H1 (cell line): ENCODE data around the gene TRAF3. TPM values are rescaled to one million over a fixed set of nuclear protein-coding genes. Genes with fewer than 3 reads are reported as not detected.
"Not testable (repeated sequence)": the region's sequence is repeated elsewhere in the genome, so short reads cannot be mapped to it uniquely, and the experiment has no call there.

Experiments used
- CTCF ChIA-PET: fragments of 300-600 bp; sonication (Branson Sonifier 250); formaldehyde crosslinking; loops from one replicate; lab custom pipeline; 2021; ENCODE audit not compliant: partially characterized antibody; lab: Charles Lee
- POLR2A ChIA-PET: fragments of 300-600 bp; sonication (Branson Sonifier 250); formaldehyde crosslinking; loops from one replicate; lab custom pipeline; 2021; ENCODE audit warnings: inconsistent platforms; ENCODE audit not compliant: partially characterized antibody; lab: Charles Lee
- DNase-seq, 2 experiments: peaks; one replicate each; pipeline versions ENCODE4 v3.0.0 to v3.0.0-alpha.2; 2010 to 2022; ENCODE audit warnings: low spot score in 2 of 2, low read depth in 1 of 2, mixed read lengths in 1 of 2
- FAIRE-seq: peaks from 2 replicates; lab custom pipeline; 2011; peaks lifted over from hg19 to GRCh38; lab: Jason Lieb, UNC
- H2AFZ ChIP-seq: 2 replicates; pipeline ENCODE4 v1.8.1; 2012; ENCODE audit warnings: low read length, inconsistent platforms
- H2AK5ac ChIP-seq: 2 replicates; pipeline ENCODE4 v1.6.1; 2013; ENCODE audit warnings: low read depth, low read length
- H2BK120ac ChIP-seq: replicated peaks from 2 replicates; pipeline ENCODE3; 2013; ENCODE audit warnings: low read depth, low read length, inconsistent platforms
- H2BK12ac ChIP-seq: 2 replicates; pipeline ENCODE4 v1.6.1; 2013; ENCODE audit warnings: low read depth, low read length
- H2BK15ac ChIP-seq: 2 replicates; pipeline ENCODE4 v1.6.1; 2013; ENCODE audit warnings: low read length
- H2BK20ac ChIP-seq: 2 replicates; pipeline ENCODE4 v1.6.1; 2013; ENCODE audit warnings: low read length
- H2BK5ac ChIP-seq: 2 replicates; pipeline ENCODE4 v1.6.1; 2013; ENCODE audit warnings: low read depth, low read length
- H3K14ac ChIP-seq: 2 replicates; pipeline ENCODE4 v1.6.1; 2013; ENCODE audit warnings: inconsistent platforms; ENCODE audit not compliant: insufficient read length
- H3K18ac ChIP-seq: 2 replicates; pipeline ENCODE4 v1.6.1; 2013; ENCODE audit warnings: low read length; ENCODE audit errors: extremely low read depth
- H3K23ac ChIP-seq: 2 replicates; pipeline ENCODE4 v1.6.1; 2013; ENCODE audit warnings: inconsistent platforms; ENCODE audit not compliant: insufficient read length
- H3K23me2 ChIP-seq: 2 replicates; pipeline ENCODE4 v1.6.1; 2013; ENCODE audit warnings: low read depth, low read length
- H3K27ac ChIP-seq: 2 replicates; pipeline ENCODE4 v1.6.1; 2011; ENCODE audit warnings: low read depth, low read length, inconsistent platforms
- H3K27me3 ChIP-seq, 4 experiments: replicated peaks in 1 of 4; 1 replicate in 1 of 4; 2 replicates in 3 of 4; pipeline versions ENCODE4 v1.6.1 to v1.8.1; 2011 to 2013; ENCODE audit warnings: low read length in 3 of 4, mild to moderate bottlenecking in 3 of 4, inconsistent platforms in 2 of 4, mixed read lengths in 2 of 4, moderate library complexity in 1 of 4; ENCODE audit not compliant: control insufficient read depth in 3 of 4, insufficient read depth in 3 of 4; ENCODE audit errors: extremely low read depth in 1 of 4
- H3K36me3 ChIP-seq, 4 experiments: 2 replicates each; pipeline versions ENCODE4 v1.6.1 to v1.8.1; 2011 to 2013; ENCODE audit warnings: mild to moderate bottlenecking in 4 of 4, low read length in 3 of 4, moderate library complexity in 2 of 4, control low read depth in 1 of 4, inconsistent platforms in 1 of 4; ENCODE audit not compliant: insufficient read depth in 4 of 4, control insufficient read depth in 2 of 4
- H3K4ac ChIP-seq: replicated peaks from 2 replicates; pipeline ENCODE3; 2013; ENCODE audit warnings: low read length, low read depth, mixed read lengths, inconsistent platforms; ENCODE audit not compliant: insufficient read length
- H3K4me1 ChIP-seq, 4 experiments: replicated peaks in 1 of 4; 1 replicate in 1 of 4; 2 replicates in 3 of 4; pipeline versions ENCODE4 v1.6.1 to v1.8.1; 2011 to 2013; ENCODE audit warnings: low read length in 3 of 4, inconsistent platforms in 2 of 4, mixed read lengths in 1 of 4; ENCODE audit not compliant: insufficient read depth in 4 of 4, control insufficient read depth in 3 of 4
- H3K4me2 ChIP-seq, 2 experiments: 2 replicates each; pipeline versions ENCODE4 v1.6.1 to v1.8.1; 2011 to 2013; ENCODE audit warnings: low read depth in 2 of 2, low read length in 2 of 2, control low read depth in 1 of 2, inconsistent platforms in 1 of 2, mild to moderate bottlenecking in 1 of 2; ENCODE audit not compliant: insufficient read depth in 1 of 2
- H3K4me3 ChIP-seq, 4 experiments: fragments of 200-600, 300-600 bp in 1 of 4; sonication (generic), shearing (Covaris generic), sonication (Bioruptor Twin) in 1 of 4; 2 replicates each; pipeline versions ENCODE4 v1.5.1 to v1.8.1; 2011 to 2016; ENCODE audit warnings: low read length in 4 of 4, low read depth in 3 of 4, control low read depth in 2 of 4, inconsistent platforms in 2 of 4, mild to moderate bottlenecking in 2 of 4, mixed read lengths in 1 of 4, moderate library complexity in 1 of 4; ENCODE audit not compliant: insufficient read depth in 2 of 4; ENCODE audit errors: extremely low read depth in 1 of 4
- H3K56ac ChIP-seq: replicated peaks from 2 replicates; pipeline ENCODE3; 2013; ENCODE audit warnings: low read depth, mild to moderate bottlenecking, mixed read lengths, low read length, inconsistent platforms; ENCODE audit not compliant: insufficient read length
- H3K79me1 ChIP-seq: 2 replicates; pipeline ENCODE4 v1.6.1; 2013; ENCODE audit warnings: low read depth, low read length, control low read depth
- H3K79me2 ChIP-seq, 2 experiments: 2 replicates each; pipeline versions ENCODE4 v1.6.1 to v1.8.1; 2012 to 2013; ENCODE audit warnings: low read length in 2 of 2, mild to moderate bottlenecking in 2 of 2, inconsistent platforms in 1 of 2; ENCODE audit not compliant: insufficient read depth in 2 of 2, control insufficient read depth in 1 of 2
- H3K9ac ChIP-seq, 4 experiments: replicated peaks in 1 of 4; 1 replicate in 1 of 4; 2 replicates in 3 of 4; pipeline versions ENCODE4 v1.6.1 to v1.8.1; 2011 to 2013; ENCODE audit warnings: low read depth in 3 of 4, low read length in 3 of 4, control low read depth in 2 of 4, mild to moderate bottlenecking in 2 of 4, moderate library complexity in 2 of 4, inconsistent platforms in 1 of 4; ENCODE audit errors: extremely low read depth in 1 of 4
- H3K9me3 ChIP-seq, 2 experiments: 2 replicates each; pipeline versions ENCODE4 v1.6.1 to v1.8.1; 2012 to 2013; ENCODE audit warnings: mild to moderate bottlenecking in 2 of 2, moderate library complexity in 2 of 2, control low read depth in 1 of 2, inconsistent platforms in 1 of 2, low read depth in 1 of 2, low read length in 1 of 2, mixed read lengths in 1 of 2; ENCODE audit not compliant: insufficient read depth in 2 of 2
- H4K20me1 ChIP-seq, 2 experiments: replicated peaks in 1 of 2; 2 replicates each; pipeline versions ENCODE3 to v1.8.1; 2011 to 2013; ENCODE audit warnings: inconsistent platforms in 2 of 2, low read length in 2 of 2, mild to moderate bottlenecking in 1 of 2; ENCODE audit not compliant: insufficient read depth in 2 of 2, control insufficient read depth in 1 of 2
- H4K5ac ChIP-seq: 2 replicates; pipeline ENCODE4 v1.6.1; 2013; ENCODE audit warnings: low read length, low read depth, mixed read lengths, inconsistent platforms; ENCODE audit not compliant: insufficient read length
- H4K8ac ChIP-seq: 2 replicates; pipeline ENCODE4 v1.8.0; 2013; ENCODE audit warnings: mild to moderate bottlenecking, moderate library complexity, low read length, inconsistent platforms; ENCODE audit not compliant: insufficient read depth; ENCODE audit errors: extremely low read depth
- H4K91ac ChIP-seq: replicated peaks from 2 replicates; pipeline ENCODE3; 2013; ENCODE audit warnings: low read length, mixed read lengths, inconsistent platforms; ENCODE audit not compliant: insufficient read length
- BACH1 ChIP-seq: IDR thresholded peaks from 2 replicates; pipeline ENCODE4 v1.6.1; 2012; ENCODE audit warnings: low read length, improper control_type of control experiment
- CTBP2 ChIP-seq: IDR thresholded peaks from 2 replicates; pipeline ENCODE4 v1.7.0; 2011; ENCODE audit warnings: borderline replicate concordance, mild to moderate bottlenecking, moderate library complexity, mixed read lengths, low read length; ENCODE audit not compliant: insufficient read depth, insufficient read length
- HDAC2 ChIP-seq, 2 experiments: fragments of 300-600 bp in 1 of 2; sonication (generic) in 1 of 2; IDR thresholded peaks; 2 replicates each; pipeline ENCODE4 v1.6.1; 2011 to 2012; ENCODE audit warnings: low read depth in 2 of 2, low read length in 2 of 2, mild to moderate bottlenecking in 2 of 2, moderate library complexity in 2 of 2, borderline replicate concordance in 1 of 2, inconsistent platforms in 1 of 2
- POU5F1 ChIP-seq: IDR thresholded peaks from 2 replicates; pipeline ENCODE4 v1.6.1; 2011; ENCODE audit warnings: low read depth, mild to moderate bottlenecking, low read length, moderate library complexity
- RAD21 ChIP-seq, 2 experiments: IDR thresholded peaks in 1 of 2; conservative IDR thresholded peaks in 1 of 2; 2 replicates each; pipeline ENCODE4 v1.6.1; 2011; ENCODE audit warnings: low read depth in 2 of 2, low read length in 2 of 2, improper control_type of control experiment in 1 of 2, inconsistent platforms in 1 of 2, mild to moderate bottlenecking in 1 of 2, moderate library complexity in 1 of 2
- RBBP5 ChIP-seq: IDR thresholded peaks from 2 replicates; pipeline ENCODE4 v1.7.1; 2012; ENCODE audit warnings: low read depth, mild to moderate bottlenecking, inconsistent platforms, low read length, moderate library complexity, borderline replicate concordance
- RXRA ChIP-seq: IDR thresholded peaks from 2 replicates; pipeline ENCODE4 v1.6.1; 2011; ENCODE audit warnings: low read depth, mild to moderate bottlenecking, low read length, moderate library complexity; ENCODE audit not compliant: insufficient read depth
- WGBS, 2 experiments: shearing (Covaris generic) in 1 of 2; methylation state at CpG; one replicate each; pipeline versions ENCODE4 v1.1.6 to v1.1.7; 2013 to 2015; ENCODE audit warnings: low lambda C conversion rate in 2 of 2, mixed read lengths in 2 of 2, inconsistent platforms in 1 of 2, low coverage in 1 of 2, missing lambda C conversion rate in 1 of 2; ENCODE audit not compliant: insufficient replicate concordance in 2 of 2, insufficient coverage in 1 of 2, insufficient read length in 1 of 2; ENCODE audit errors: extremely low coverage in 1 of 2, missing lambda C conversion rate in 1 of 2; 5-methylcytosine and 5-hydroxymethylcytosine counted together
- polyA plus RNA-seq, 7 experiments: library from polyadenylated mRNA; depleted of rRNA in 3 of 7; stranded (reverse) in 5 of 7; unstranded in 2 of 7; fragments of >200 nt in 5 of 7; fragments of 200-250 nt in 2 of 7; gene quantifications; 1 replicate in 5 of 7; 2 replicates in 1 of 7; 4 replicates in 1 of 7; pipeline versions ENCODE4 v1.2.1 to v1.2.3, GENCODE V29; 2011 to 2013; ENCODE audit warnings: missing spikeins in 2 of 7, mixed read lengths in 2 of 7
- total RNA-seq: library from RNA; stranded (reverse); fragmentation: NEBNext Ultra II Directional; extraction: Animal tissue kit (Norgen Biotek cat#: 25700); gene quantifications from 2 replicates; pipeline ENCODE4 v1.2.1, GENCODE V29; 2021
- TF ChIP-seq, protein P1 (sequence below): IDR thresholded peaks from 2 replicates; pipeline ENCODE4 v1.6.1; 2011; ENCODE audit warnings: low read length, improper control_type of control experiment

The TRAF3 gene
- total and polyA plus RNA-seq, 2 of the 8 experiments (the other 6 are each of a cell fraction or from before 2014, with no cell fraction given), result 5.8 to 12.1 TPM

- TF ChIP-seq POU5F1 (no peak), RXRA (no peak), RAD21 (IDR thresholded peaks at IDR 0.05 in 1 of 2, conservative IDR thresholded peaks at IDR 0.05 in 1 of 2; ENCODE audit: low read depth in 2 of 2, low read length in 2 of 2) (no peak), RBBP5 (no peak), HDAC2 (IDR thresholded peaks at IDR 0.05; ENCODE audit: borderline replicate concordance in 1 of 2, low read depth in 2 of 2, low read length in 2 of 2) (no peak), BACH1 (no peak), CTBP2 (no peak)
- TF ChIP-seq, protein P1, sequence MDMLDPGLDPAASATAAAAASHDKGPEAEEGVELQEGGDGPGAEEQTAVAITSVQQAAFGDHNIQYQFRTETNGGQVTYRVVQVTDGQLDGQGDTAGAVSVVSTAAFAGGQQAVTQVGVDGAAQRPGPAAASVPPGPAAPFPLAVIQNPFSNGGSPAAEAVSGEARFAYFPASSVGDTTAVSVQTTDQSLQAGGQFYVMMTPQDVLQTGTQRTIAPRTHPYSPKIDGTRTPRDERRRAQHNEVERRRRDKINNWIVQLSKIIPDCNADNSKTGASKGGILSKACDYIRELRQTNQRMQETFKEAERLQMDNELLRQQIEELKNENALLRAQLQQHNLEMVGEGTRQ, result no peak
Measured at GRCh38 chr14:102835959-102836358, 58.7 kb downstream of the TRAF3 start (continued).

DNA sequence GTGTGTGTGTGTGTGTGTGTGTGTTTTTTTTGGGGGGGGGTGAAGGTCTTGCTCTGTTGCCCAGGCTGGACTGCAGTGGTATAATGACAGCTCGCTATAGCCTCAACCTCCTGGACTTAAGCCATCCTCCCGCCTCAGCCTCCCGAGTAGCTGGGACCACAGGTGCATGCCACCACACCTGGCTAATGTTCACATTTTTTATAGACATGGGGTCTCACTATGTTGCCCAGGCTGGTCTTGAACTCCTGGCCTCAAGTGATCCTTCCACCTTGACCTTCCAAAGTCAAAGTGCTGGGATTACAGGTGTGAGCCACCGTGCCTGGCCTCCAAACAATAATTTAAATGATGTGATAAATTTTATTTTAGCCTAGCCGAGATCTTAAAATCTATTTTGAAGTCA lies 59.9 kb downstream of the TRAF3 start:
- H3K56ac ChIP-seq, H2BK5ac ChIP-seq, FAIRE-seq, H3K14ac ChIP-seq, H4K8ac ChIP-seq, H3K9ac ChIP-seq, H4K20me1 ChIP-seq, H2BK20ac ChIP-seq, H3K23me2 ChIP-seq, H3K4ac ChIP-seq, H3K9me3 ChIP-seq, H3K4me3 ChIP-seq, H3K27me3 ChIP-seq, H4K5ac ChIP-seq, H2BK120ac ChIP-seq, H3K27ac ChIP-seq, DNase-seq, H3K18ac ChIP-seq, H2BK12ac ChIP-seq, H3K4me2 ChIP-seq, H3K79me2 ChIP-seq, H3K36me3 ChIP-seq, H2AK5ac ChIP-seq, H3K79me1 ChIP-seq, POLR2A ChIA-PET, H4K91ac ChIP-seq, H3K23ac ChIP-seq, H2BK15ac ChIP-seq, H2AFZ ChIP-seq: not testable (repeated sequence)
- 93% methylated on average over 5 of the region's 5 CpGs; no CpG with 5 or more reads in 1 of the 2 experiments for WGBS, 2 experiments
- CTCF ChIA-PET, result interaction anchor here (1.0 to 1.1 kb wide), 2 partner anchors 16 to 143 kb away, joined by 3 to 5 read pairs; no protein-coding TSS in a partner anchor
- H3K4me1 ChIP-seq, result peaks cover 4 to 28% (median 24%) of the 10 kb centered on the region in 4 experiments; a peak in 6 of 7 replicates
